Lower leg skin (tissue), 4 donors: ENCODE data around the gene EFS. TPM values are rescaled to one million over a fixed set of nuclear protein-coding genes. Genes with fewer than 3 reads are reported as not detected.

Experiments
- DNase-seq, 2 donors: peaks; one replicate each; pipeline ENCODE4 v3.0.0-alpha.2; 2019; ENCODE audit warnings: low spot score in 2 of 2
- H3K4me3 ChIP-seq: fragments of 200-600 bp; sonication (generic); 2 replicates; pipeline ENCODE4 v1.5.1; 2017; ENCODE audit warnings: mild to moderate bottlenecking, low read depth; ENCODE audit not compliant: poor library complexity, severe bottlenecking
- POLR2A ChIP-seq, 2 donors: fragments of 450-650 bp; IDR thresholded peaks; one replicate each; pipeline ENCODE4 v1.6.1; 2016 to 2017; ENCODE audit warnings: antibody characterized with exemption in 2 of 2, mild to moderate bottlenecking in 1 of 2, moderate library complexity in 1 of 2
- WGBS, 2 donors: methylation state at CpG; one replicate each; pipeline ENCODE4 v1.1.5; 2018; 5-methylcytosine and 5-hydroxymethylcytosine counted together
- intact Hi-C: fragments of 100-400 bp; cut with DNase I; formaldehyde crosslinking; loops from one replicate; pipeline ENCODE4 v1.15.0; 2023; ENCODE audit warnings: low total_unique reads
- total RNA-seq, 4 donors: library from RNA; depleted of rRNA; stranded (reverse); fragments of >200 nt; gene quantifications; one replicate each; pipeline ENCODE4 v1.1.0, GENCODE V29; 2016
- TF ChIP-seq, protein P1 (sequence below), 3 donors: fragments of 450-650 bp; IDR thresholded peaks; one replicate each; pipeline ENCODE4 v1.5.1; 2016; ENCODE audit warnings: antibody characterized with exemption in 3 of 3, mild to moderate bottlenecking in 3 of 3, moderate library complexity in 2 of 3

The EFS gene
- total RNA-seq, 4 donors from 2014 or later: 38.7 to 73.2 (median 53.5) TPM

GRCh38 chr14:23409475-23409874, 44.5 kb upstream of the EFS start:
- DNase-seq: no peak
- WGBS, 2 donors: 79 to 92% methylated on average over 2 of the region's 2 CpGs
- H3K4me3 ChIP-seq: no peak overlapping the region
- intact Hi-C loops: loop anchor here (5.0 kb wide), 1 partner anchor 1052 kb away; no protein-coding TSS in a partner anchor
- TF ChIP-seq, protein P1, sequence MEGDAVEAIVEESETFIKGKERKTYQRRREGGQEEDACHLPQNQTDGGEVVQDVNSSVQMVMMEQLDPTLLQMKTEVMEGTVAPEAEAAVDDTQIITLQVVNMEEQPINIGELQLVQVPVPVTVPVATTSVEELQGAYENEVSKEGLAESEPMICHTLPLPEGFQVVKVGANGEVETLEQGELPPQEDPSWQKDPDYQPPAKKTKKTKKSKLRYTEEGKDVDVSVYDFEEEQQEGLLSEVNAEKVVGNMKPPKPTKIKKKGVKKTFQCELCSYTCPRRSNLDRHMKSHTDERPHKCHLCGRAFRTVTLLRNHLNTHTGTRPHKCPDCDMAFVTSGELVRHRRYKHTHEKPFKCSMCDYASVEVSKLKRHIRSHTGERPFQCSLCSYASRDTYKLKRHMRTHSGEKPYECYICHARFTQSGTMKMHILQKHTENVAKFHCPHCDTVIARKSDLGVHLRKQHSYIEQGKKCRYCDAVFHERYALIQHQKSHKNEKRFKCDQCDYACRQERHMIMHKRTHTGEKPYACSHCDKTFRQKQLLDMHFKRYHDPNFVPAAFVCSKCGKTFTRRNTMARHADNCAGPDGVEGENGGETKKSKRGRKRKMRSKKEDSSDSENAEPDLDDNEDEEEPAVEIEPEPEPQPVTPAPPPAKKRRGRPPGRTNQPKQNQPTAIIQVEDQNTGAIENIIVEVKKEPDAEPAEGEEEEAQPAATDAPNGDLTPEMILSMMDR (IDR thresholded peaks at IDR 0.05): no peak
- TF ChIP-seq POLR2A (IDR thresholded peaks at IDR 0.05): no peak

GRCh38 chr14:23408307-23408630, 43.3 kb upstream of the EFS start:
- no peak overlapping the region for H3K4me3 ChIP-seq
- no peak for DNase-seq
- no peak for TF ChIP-seq POLR2A (IDR thresholded peaks at IDR 0.05)
- intact Hi-C loops: loop anchor here (5.0 kb wide), 1 partner anchor 1051 kb away; no protein-coding TSS in a partner anchor
- 62 to 63% methylated on average over 5 of the region's 5 CpGs for WGBS, 2 donors

DNA sequence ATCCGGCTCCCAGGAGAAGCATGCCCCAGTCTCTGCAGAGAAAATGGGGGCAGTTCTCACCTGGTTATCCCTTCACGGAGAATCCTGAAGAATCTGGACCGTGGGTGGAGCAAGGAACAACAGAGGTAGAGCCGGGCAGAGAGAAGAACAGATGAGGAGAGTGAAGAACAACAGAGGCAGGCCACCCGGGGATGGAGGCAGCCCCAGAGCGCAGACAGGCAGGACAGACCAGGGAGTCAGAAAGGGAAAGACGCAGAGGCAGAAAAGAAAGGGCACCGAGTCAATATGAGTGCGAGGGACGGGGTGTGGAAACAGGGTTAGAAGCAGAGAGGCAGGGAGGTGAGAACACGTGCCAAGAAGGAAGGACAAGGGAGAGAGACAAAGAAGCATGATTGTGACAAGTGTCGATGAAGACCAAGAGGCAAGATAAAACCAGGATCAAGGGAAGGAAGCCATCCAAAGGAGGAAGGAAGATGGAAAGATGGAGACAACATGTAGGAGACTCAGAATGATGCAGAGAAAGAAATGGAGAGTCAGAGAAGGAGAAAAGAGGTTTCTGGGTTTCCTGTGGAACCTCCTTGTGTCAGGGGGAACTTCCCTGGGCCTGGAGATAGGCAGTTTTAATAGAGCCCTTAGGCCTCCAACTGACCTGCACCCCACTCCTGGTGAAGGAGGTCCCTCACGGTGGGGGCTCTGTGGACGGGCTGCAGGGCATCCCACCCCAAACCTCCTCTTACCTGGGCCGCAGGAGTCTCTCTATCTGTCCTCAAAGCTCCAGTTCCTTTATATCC, 42.7 kb upstream of the EFS start, which contains the start of gene MYH6:
Gene MYH6 (minus strand): TSS at position 758 of the 791 bp plus-strand sequence. CDS start 1,050 bp downstream, outside the sequence.
- DNase-seq: no peak
- WGBS, 2 donors: 78 to 79% methylated on average over 15 of the region's 15 CpGs
- H3K4me3 ChIP-seq: no peak within 1 kb of the TSS
- intact Hi-C loops: loop anchor here (5.0 kb wide), 1 partner anchor 1050 kb away; no protein-coding TSS in a partner anchor
- TF ChIP-seq POLR2A (IDR thresholded peaks at IDR 0.05): no peak
- TF ChIP-seq, protein P1 (IDR thresholded peaks at IDR 0.05): no peak

DNA sequence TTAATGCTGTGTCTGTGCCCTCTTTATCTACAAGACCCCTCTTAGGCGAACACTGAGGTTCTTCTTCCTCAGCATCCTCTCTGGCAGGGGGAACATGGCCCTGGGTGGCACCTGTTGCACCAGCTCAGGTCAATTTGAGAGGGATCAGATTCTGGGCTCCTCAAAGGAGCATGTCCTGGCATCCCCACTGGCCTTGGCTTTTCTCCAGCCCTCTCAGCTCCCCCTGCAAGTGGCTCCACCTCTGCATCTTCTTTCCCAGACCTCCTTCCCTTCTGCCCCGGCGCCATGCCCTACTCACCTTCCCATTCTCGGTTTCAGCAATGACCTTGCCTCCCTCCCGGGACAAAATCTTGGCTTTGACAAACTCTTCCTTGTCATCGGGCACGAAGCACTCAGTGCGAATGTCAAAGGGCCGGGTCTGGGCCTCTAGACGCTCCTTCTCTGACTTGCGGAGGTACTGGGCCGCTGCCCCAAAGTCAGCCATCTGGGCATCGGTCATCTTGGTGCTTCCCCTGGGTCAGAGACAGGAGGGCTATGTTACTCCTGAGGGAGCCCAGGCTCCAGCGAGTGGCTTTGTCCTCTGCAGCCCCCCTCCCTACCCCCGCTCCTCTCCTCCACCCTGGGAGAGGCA, 41.9 kb upstream of the EFS start:
- no peak for DNase-seq
- TF ChIP-seq, protein P1 (IDR thresholded peaks at IDR 0.05): no peak
- TF ChIP-seq POLR2A (IDR thresholded peaks at IDR 0.05): no peak
- whole genome bisulfite sequencing, 2 donors: 87 to 91% methylated on average over 13 to 15 of the region's 15 CpGs
- no peak overlapping the region for H3K4me3 ChIP-seq
- intact Hi-C loops: loop anchor here (5.0 kb wide), 1 partner anchor 1050 kb away; no protein-coding TSS in a partner anchor

DNA sequence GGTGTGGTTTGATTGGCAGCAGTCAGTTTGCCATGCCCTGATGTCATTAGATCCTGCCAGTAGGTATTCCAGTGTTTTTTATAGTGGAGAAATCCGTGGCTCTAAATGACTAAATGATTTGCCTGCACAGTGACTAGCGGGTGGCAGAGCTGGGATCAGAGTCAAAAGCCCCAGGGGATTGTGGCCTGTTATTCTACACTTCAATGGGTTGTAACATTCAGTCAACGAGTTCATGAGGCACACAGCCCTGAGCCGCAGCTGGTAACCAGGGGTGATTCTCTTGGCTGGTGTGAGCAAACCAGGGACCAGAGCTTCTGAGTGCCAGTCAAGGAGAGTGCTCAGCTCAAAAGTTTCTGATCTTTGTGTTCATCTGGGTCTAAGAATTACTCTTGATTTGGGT, 41.3 kb upstream of the EFS start:
- DNase-seq: no peak
- 28 to 45% methylated on average over 4 of the region's 4 CpGs for WGBS, 2 donors
- TF ChIP-seq POLR2A (IDR thresholded peaks at IDR 0.05): no peak
- TF ChIP-seq, protein P1 (IDR thresholded peaks at IDR 0.05): no peak

GRCh38 chr14:23405516-23406025, 40.6 kb upstream of the EFS start:
- WGBS, 2 donors: 91% methylated on average over 12 to 13 of the region's 13 CpGs
- no peak overlapping the region for H3K4me3 ChIP-seq
- DNase-seq: no peak
- intact Hi-C loops: loop anchor here (5.0 kb wide), 1 partner anchor 1048 kb away; no protein-coding TSS in a partner anchor
- no peak for TF ChIP-seq POLR2A (IDR thresholded peaks at IDR 0.05)
- TF ChIP-seq, protein P1 (IDR thresholded peaks at IDR 0.05): no peak

More for the DNA sequence above, 41.3 kb upstream of the EFS start:
- intact Hi-C loops: loop anchor here (5.0 kb wide), 1 partner anchor 1049 kb away; no protein-coding TSS in a partner anchor
- no peak overlapping the region for H3K4me3 ChIP-seq
